B cell (primary cell): ENCODE data around the gene PRR33. TPM values are rescaled to one million over a fixed set of nuclear protein-coding genes. Genes with fewer than 3 reads are reported as not detected.
A peak's percentile ranks its signal among the peaks of the same experiment; 100 is the strongest.

ENCODE experiments used
- ATAC-seq: fragments of 200-7000 bp; cut with Tn5 transposase; one replicate; pipeline ENCODE4 v1.10.0; 2021; ENCODE audit warnings: low read depth, mild to moderate bottlenecking, moderate number of reproducible peaks, moderate library complexity
- CTCF ChIA-PET: fragments of 350-600 bp; sonication (Branson Sonifier 250); formaldehyde crosslinking; loops from one replicate; lab custom pipeline; 2021; ENCODE audit warnings: antibody characterized with exemption, inconsistent platforms; lab: Charles Lee
- POLR2A ChIA-PET: fragments of 350-600 bp; sonication (Branson Sonifier 250); formaldehyde crosslinking; loops from one replicate; lab custom pipeline; 2021; ENCODE audit warnings: antibody characterized with exemption; lab: Charles Lee
- DNase-seq: peaks from one replicate; pipeline ENCODE4 v3.0.0; 2013
- H2AFZ ChIP-seq: 2 replicates; pipeline ENCODE4 v1.6.1; 2012; ENCODE audit warnings: mild to moderate bottlenecking, low read depth, low read length; ENCODE audit not compliant: insufficient read depth, poor library complexity, severe bottlenecking
- H3K27ac ChIP-seq, 2 donors: 1 replicate in 1 of 2; 2 replicates in 1 of 2; pipeline ENCODE4 v1.5.1; 2012 to 2013; ENCODE audit warnings: low read length in 2 of 2, mild to moderate bottlenecking in 2 of 2, moderate library complexity in 1 of 2
- H3K27me3 ChIP-seq, 4 experiments: fragments of 200-600 bp in 1 of 4; sonication (generic) in 1 of 4; replicated peaks in 1 of 4; 1 replicate in 2 of 4; 2 replicates in 2 of 4; pipeline versions ENCODE4 v1.6.1 to v1.7.0; 2013 to 2016; ENCODE audit warnings: low read length in 3 of 4, mild to moderate bottlenecking in 2 of 4, mixed read lengths in 1 of 4, moderate library complexity in 1 of 4; ENCODE audit not compliant: insufficient read depth in 4 of 4, control insufficient read depth in 3 of 4; ENCODE audit errors: control extremely low read depth in 1 of 4
- H3K36me3 ChIP-seq, 2 experiments: replicated peaks in 1 of 2; 1 replicate in 1 of 2; 2 replicates in 1 of 2; pipeline versions ENCODE4 v1.6.1 to v1.7.1; 2013; ENCODE audit warnings: low read length in 1 of 2; ENCODE audit not compliant: insufficient read depth in 2 of 2, control insufficient read depth in 1 of 2; ENCODE audit errors: control extremely low read depth in 1 of 2, extremely low read depth in 1 of 2
- H3K4me1 ChIP-seq, 2 donors: fragments of 200-600 bp in 1 of 2; sonication (generic) in 1 of 2; 1 replicate in 1 of 2; 2 replicates in 1 of 2; pipeline versions ENCODE4 v1.5.1 to v1.6.1; 2013 to 2017; ENCODE audit warnings: low read length in 2 of 2; ENCODE audit not compliant: control insufficient read depth in 2 of 2, insufficient read depth in 2 of 2
- H3K4me2 ChIP-seq: replicated peaks from 2 replicates; pipeline ENCODE3; 2012; ENCODE audit warnings: mild to moderate bottlenecking, low read depth, low read length; ENCODE audit not compliant: poor library complexity, severe bottlenecking
- H3K4me3 ChIP-seq, 5 experiments: fragments of 200-600 bp in 1 of 5; sonication (generic) in 1 of 5; 1 replicate in 3 of 5; 2 replicates in 2 of 5; pipeline versions ENCODE4 v1.5.1 to v1.7.0; 2011 to 2016; ENCODE audit warnings: low read length in 4 of 5, mild to moderate bottlenecking in 4 of 5, low read depth in 2 of 5, control low read depth in 1 of 5, moderate library complexity in 1 of 5; ENCODE audit not compliant: insufficient read depth in 1 of 5; ENCODE audit errors: control extremely low read depth in 1 of 5, extremely low read depth in 1 of 5
- H3K79me2 ChIP-seq: fragments of 200-600 bp; sonication (generic); one replicate; pipeline ENCODE4 v1.6.0; 2016; ENCODE audit warnings: low read length; ENCODE audit not compliant: control insufficient read depth, insufficient read depth
- H3K9ac ChIP-seq: fragments of 200-600 bp; sonication (generic); 2 replicates; pipeline ENCODE4 v1.6.1; 2017; ENCODE audit warnings: mild to moderate bottlenecking, low read length, moderate library complexity
- H3K9me3 ChIP-seq, 3 donors: one replicate each; pipeline versions ENCODE4 v1.6.1 to v1.7.1; 2013; ENCODE audit warnings: low read length in 2 of 3; ENCODE audit not compliant: control insufficient read depth in 2 of 3, insufficient read depth in 1 of 3; ENCODE audit errors: control extremely low read depth in 1 of 3
- H4K20me1 ChIP-seq: 2 replicates; pipeline ENCODE4 v1.6.0; 2012; ENCODE audit warnings: mild to moderate bottlenecking, low read length; ENCODE audit not compliant: insufficient read depth, control insufficient read depth, poor library complexity, severe bottlenecking
- H3K27ac Mint-ChIP-seq: one replicate; pipeline ENCODE4 v1.8.0; 2021; ENCODE audit warnings: mixed read lengths
- H3K27me3 Mint-ChIP-seq: one replicate; pipeline ENCODE4 v1.8.0; 2021; ENCODE audit warnings: mixed read lengths
- H3K4me1 Mint-ChIP-seq: one replicate; pipeline ENCODE4 v1.8.0; 2021; ENCODE audit warnings: mixed read lengths
- H3K4me3 Mint-ChIP-seq: one replicate; pipeline ENCODE4 v1.8.0; 2021; ENCODE audit warnings: mixed read lengths
- H3K9me3 Mint-ChIP-seq: one replicate; pipeline ENCODE4 v1.8.0; 2022; ENCODE audit warnings: mixed read lengths; ENCODE audit not compliant: insufficient read depth
- CTCF ChIP-seq: fragments of 200-600 bp; IDR thresholded peaks from one replicate; pipeline ENCODE4 v1.8.0; 2022; ENCODE audit warnings: antibody characterized with exemption, mild to moderate bottlenecking
- EZH2 ChIP-seq: IDR thresholded peaks from 2 replicates; pipeline ENCODE4 v1.6.1; 2012; ENCODE audit warnings: borderline replicate concordance, low read depth, mild to moderate bottlenecking, moderate library complexity, low read length; ENCODE audit not compliant: insufficient read depth, poor library complexity, severe bottlenecking
- WGBS: methylation state at CpG from one replicate; pipeline ENCODE4 v1.1.5; 2013; ENCODE audit warnings: missing lambda C conversion rate; ENCODE audit not compliant: insufficient coverage; 5-methylcytosine and 5-hydroxymethylcytosine counted together
- intact Hi-C: fragments of 100-400 bp; cut with micrococcal nuclease; formaldehyde crosslinking; loops from one replicate; pipeline ENCODE4 v1.10.0; 2022
- polyA plus RNA-seq: library from polyadenylated mRNA; depleted of rRNA; stranded (reverse); fragments of >200 nt; gene quantifications from 2 replicates; pipeline ENCODE4 v1.2.3, GENCODE V29; 2012
- total RNA-seq, 2 donors: library from RNA; stranded (reverse); fragments of 120-200 nt in 1 of 2; gene quantifications; 1 replicate in 1 of 2; 2 replicates in 1 of 2; pipeline versions ENCODE4 v1.2.3 to v1.2.4, GENCODE V29; 2013 to 2022

PRR33 gene
- total and polyA plus RNA-seq, 2 donors (not counting 1 experiment from before 2014, with no cell fraction given), result not detected

DNA sequence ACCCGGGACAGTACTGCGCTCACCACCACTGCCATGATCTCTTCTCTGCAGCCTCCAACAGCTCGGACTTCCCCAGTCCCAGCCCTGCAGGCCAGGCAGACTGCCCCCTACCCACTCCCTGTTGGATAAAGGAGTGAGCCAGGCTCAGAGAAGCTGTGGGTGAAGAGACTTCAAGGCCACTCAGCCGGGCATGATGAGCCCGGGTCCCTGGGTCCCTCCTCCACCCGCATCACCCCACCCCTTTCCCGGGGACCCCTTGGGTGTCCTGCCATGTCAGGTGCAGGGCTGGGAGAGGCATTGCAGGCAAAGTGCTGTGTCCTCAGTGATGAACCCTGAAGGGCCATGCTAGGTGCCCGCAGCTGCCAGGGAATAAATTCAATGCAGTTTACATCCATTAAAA, 24.3 kb downstream of the PRR33 start:
- Mint-ChIP-seq H3K4me3 (no peak overlapping the region), H3K4me1 (peaks cover 60% of the 10 kb centered on the region), H3K27me3 (no peaks in the 10 kb centered on the region), H3K9me3 (no peaks in the 10 kb centered on the region), H3K27ac (peak overlapping the region; percentile 26)
- Histone ChIP-seq H3K79me2 (peaks cover 100% of the 10 kb centered on the region), H2AFZ (no peak overlapping the region), H3K27ac (no peak overlapping the region), H3K27me3 (no peaks in the 10 kb centered on the region), H3K36me3 (peaks cover 0 to 46% of the 10 kb centered on the region in 2 experiments), H3K4me1 (peaks cover 31 to 80% of the 10 kb centered on the region in 2 donors), H3K9ac (no peak overlapping the region), H3K4me2 (peak overlapping the region; percentile 15), H4K20me1 (peaks cover 100% of the 10 kb centered on the region), H3K4me3 (no peak overlapping the region), H3K9me3 (no peaks in the 10 kb centered on the region)
- ATAC-seq (no peak), DNase-seq (no peak)
- ChIA-PET CTCF (no interaction called here), POLR2A (interaction anchor here (2.1 kb wide), 1 partner anchor 14 kb away, joined by 5 read pairs; the partner anchor contains the start of gene LSP1)
- TF ChIP-seq CTCF (no peak), EZH2 (no peak)
- intact Hi-C loops, result no loop called here
- WGBS, result 88% methylated on average over 6 of the region's 8 CpGs

DNA sequence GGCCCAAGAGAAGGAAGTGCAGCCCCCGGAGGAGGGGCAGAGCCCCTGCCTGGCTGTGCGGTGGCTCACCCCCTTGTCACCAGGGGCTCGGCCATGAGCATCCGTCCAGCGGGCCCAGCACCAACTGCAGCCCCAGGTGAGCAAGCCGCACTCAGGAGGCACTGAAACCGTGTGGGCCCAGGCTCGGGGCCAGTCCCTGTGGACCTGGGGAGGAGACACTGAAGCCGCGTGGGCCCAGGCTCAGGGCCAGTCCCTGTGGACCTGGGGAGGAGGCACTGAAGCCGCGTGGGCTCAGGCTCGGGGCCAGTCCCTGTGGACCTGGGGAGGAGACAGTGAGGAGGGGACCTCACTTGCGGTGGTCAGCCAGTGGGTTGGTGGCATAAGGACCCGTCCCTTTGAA, 24.9 kb downstream of the PRR33 start:
- intact Hi-C loops, result no loop called here
- no peak overlapping the region for H3K4me3 ChIP-seq
- DNase-seq, result no peak
- peaks cover 32 to 80% of the 10 kb centered on the region in 2 donors for H3K4me1 ChIP-seq
- peaks cover 100% of the 10 kb centered on the region for H3K79me2 ChIP-seq
- H3K36me3 ChIP-seq, result peaks cover 0 to 50% of the 10 kb centered on the region in 2 experiments
- CTCF ChIA-PET, result interaction anchor here (0.7 kb wide), 1 partner anchor 14 kb away, joined by 3 read pairs; the partner anchor contains the start of gene LSP1
- no peaks in the 10 kb centered on the region for H3K9me3 ChIP-seq
- no peaks in the 10 kb centered on the region for H3K27me3 ChIP-seq
- H4K20me1 ChIP-seq, result peaks cover 100% of the 10 kb centered on the region
- POLR2A ChIA-PET, result interaction anchor here (0.7 to 2.1 kb wide), 2 partner anchors 13 to 24 kb away, joined by 3 to 5 read pairs; partner anchors contain the start of gene LSP1
- 87% methylated on average over 15 of the region's 15 CpGs for WGBS
- no peak overlapping the region for H3K4me2 ChIP-seq
- no peak overlapping the region for H2AFZ ChIP-seq
- H3K4me1 Mint-ChIP-seq, result peaks cover 54% of the 10 kb centered on the region
- no peaks in the 10 kb centered on the region for H3K9me3 Mint-ChIP-seq
- ATAC-seq, result no peak
- no peak overlapping the region for H3K9ac ChIP-seq
- H3K27ac ChIP-seq, result no peak overlapping the region
- no peak overlapping the region for H3K27ac Mint-ChIP-seq
- TF ChIP-seq EZH2 (no peak), CTCF (no peak)
- H3K4me3 Mint-ChIP-seq, result no peak overlapping the region
- H3K27me3 Mint-ChIP-seq, result no peaks in the 10 kb centered on the region
